Measurements from ENCODE around the gene SYCP2.

- TF ChIP-seq CTCF (IDR thresholded peaks at IDR 0.05; ENCODE audit: low read length) (no peak), EZH2 (optimal IDR thresholded peaks at IDR 0.05; ENCODE audit: low read depth, low read length) (no peak), EZH2phosphoT487 (IDR thresholded peaks at IDR 0.05; ENCODE audit: low read length) (no peak)
Observed at GRCh38 chr20:59940129-59940955, 6.9 kb upstream of the SYCP2 start, which contains the start of the genes FAM217B and PPP1R3D.
